Tibial nerve (tissue), 4 donors: ENCODE data around the gene EMX1. TPM values are rescaled to one million over a fixed set of nuclear protein-coding genes. Genes with fewer than 3 reads are reported as not detected.
A peak's percentile ranks its signal among the peaks of the same experiment; 100 is the strongest.

Experiments used
- DNase-seq, 2 donors: peaks; one replicate each; pipeline ENCODE4 v3.0.0-alpha.2; 2019; ENCODE audit warnings: low spot score in 2 of 2
- H3K27ac ChIP-seq, 4 donors: fragments of 200-600 bp; sonication (generic) in 3 of 4; one replicate each; pipeline ENCODE4 v1.5.1; 2017 to 2019; ENCODE audit warnings: mild to moderate bottlenecking in 1 of 4
- H3K27me3 ChIP-seq, 2 donors: fragments of 200-600 bp; sonication (generic) in 1 of 2; one replicate each; pipeline versions ENCODE4 v1.5.1 to v1.6.0; 2017 to 2019
- H3K36me3 ChIP-seq, 3 donors: fragments of 200-600 bp; sonication (generic); one replicate each; pipeline ENCODE4 v1.5.1; 2018 to 2019
- H3K4me1 ChIP-seq, 4 donors: fragments of 200-600 bp; sonication (generic) in 3 of 4; one replicate each; pipeline ENCODE4 v1.5.1; 2017 to 2019
- H3K4me3 ChIP-seq, 4 donors: fragments of 200-600 bp; sonication (generic) in 3 of 4; one replicate each; pipeline ENCODE4 v1.5.1; 2017 to 2019; ENCODE audit warnings: mild to moderate bottlenecking in 1 of 4, moderate library complexity in 1 of 4
- H3K9me3 ChIP-seq, 4 donors: fragments of 200-600 bp; sonication (generic) in 3 of 4; one replicate each; pipeline ENCODE4 v1.5.1; 2017 to 2019
- EP300 ChIP-seq, 2 donors: sonication (generic); formaldehyde crosslinking; IDR thresholded peaks; one replicate each; pipeline ENCODE4 v1.6.1; 2017; ENCODE audit warnings: antibody characterized with exemption in 2 of 2, mild to moderate bottlenecking in 1 of 2
- POLR2A ChIP-seq, 2 donors: fragments of 450-650 bp; IDR thresholded peaks; one replicate each; pipeline ENCODE4 v1.6.1; 2017; ENCODE audit warnings: antibody characterized with exemption in 2 of 2, mild to moderate bottlenecking in 2 of 2, moderate library complexity in 2 of 2
- WGBS, 2 donors: methylation state at CpG; one replicate each; pipeline ENCODE4 v1.1.5; 2018; 5-methylcytosine and 5-hydroxymethylcytosine counted together
- total RNA-seq, 4 donors: library from RNA; depleted of rRNA; stranded (reverse); fragments of >200 nt; gene quantifications; one replicate each; pipeline ENCODE4 v1.1.0, GENCODE V29; 2016
- TF ChIP-seq, protein P1 (sequence below), 5 experiments: fragments of 200-600 bp in 3 of 5; fragments of 450-650 bp in 2 of 5; sonication (generic) in 3 of 5; IDR thresholded peaks; one replicate each; pipeline ENCODE4 v1.5.1; 2016 to 2019; ENCODE audit warnings: antibody characterized with exemption in 5 of 5, mild to moderate bottlenecking in 3 of 5, moderate library complexity in 2 of 5

The EMX1 gene
- not detected for total RNA-seq

GRCh38 chr2:72917138-72917876 is at the start of gene EMX1:
TSS of gene EMX1 (plus strand) at chr2:72917519. CDS start at chr2:72917853, 334 bp downstream.
- Histone ChIP-seq H3K9me3 (no peaks in the 10 kb centered on the region), H3K27me3 (peaks cover 7 to 99% of the 10 kb centered on the region in 2 donors), H3K4me3 (peak within 1 kb of the TSS; percentile 1 to 47 (median 32)), H3K36me3 (no peaks in the 10 kb centered on the region), H3K4me1 (peaks cover 0 to 61% (median 47%) of the 10 kb centered on the region in 4 donors), H3K27ac (no peak within 1 kb of the TSS)
- DNase-seq: no peak
- TF ChIP-seq, protein P1, sequence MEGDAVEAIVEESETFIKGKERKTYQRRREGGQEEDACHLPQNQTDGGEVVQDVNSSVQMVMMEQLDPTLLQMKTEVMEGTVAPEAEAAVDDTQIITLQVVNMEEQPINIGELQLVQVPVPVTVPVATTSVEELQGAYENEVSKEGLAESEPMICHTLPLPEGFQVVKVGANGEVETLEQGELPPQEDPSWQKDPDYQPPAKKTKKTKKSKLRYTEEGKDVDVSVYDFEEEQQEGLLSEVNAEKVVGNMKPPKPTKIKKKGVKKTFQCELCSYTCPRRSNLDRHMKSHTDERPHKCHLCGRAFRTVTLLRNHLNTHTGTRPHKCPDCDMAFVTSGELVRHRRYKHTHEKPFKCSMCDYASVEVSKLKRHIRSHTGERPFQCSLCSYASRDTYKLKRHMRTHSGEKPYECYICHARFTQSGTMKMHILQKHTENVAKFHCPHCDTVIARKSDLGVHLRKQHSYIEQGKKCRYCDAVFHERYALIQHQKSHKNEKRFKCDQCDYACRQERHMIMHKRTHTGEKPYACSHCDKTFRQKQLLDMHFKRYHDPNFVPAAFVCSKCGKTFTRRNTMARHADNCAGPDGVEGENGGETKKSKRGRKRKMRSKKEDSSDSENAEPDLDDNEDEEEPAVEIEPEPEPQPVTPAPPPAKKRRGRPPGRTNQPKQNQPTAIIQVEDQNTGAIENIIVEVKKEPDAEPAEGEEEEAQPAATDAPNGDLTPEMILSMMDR (IDR thresholded peaks at IDR 0.05): no peak
- TF ChIP-seq EP300 (IDR thresholded peaks at IDR 0.05): no peak
- no peak for TF ChIP-seq POLR2A (IDR thresholded peaks at IDR 0.05)
- 1 to 3% methylated on average over 19 to 64 of the region's 82 CpGs for WGBS, 2 donors

- H3K27ac ChIP-seq: no peak overlapping the region
- peaks cover 0 to 7% of the 10 kb centered on the region in 2 donors for H3K27me3 ChIP-seq
- DNase-seq: no peak
- peaks cover 0 to 9% (median 0%) of the 10 kb centered on the region in 4 donors for H3K9me3 ChIP-seq
- H3K4me1 ChIP-seq: no peaks in the 10 kb centered on the region
- H3K36me3 ChIP-seq: no peaks in the 10 kb centered on the region
- WGBS, 2 donors: 60 to 64% methylated on average over 1 of the region's 1 CpG
- H3K4me3 ChIP-seq: no peak overlapping the region
- no peak for TF ChIP-seq POLR2A (IDR thresholded peaks at IDR 0.05)
- TF ChIP-seq, protein P1 (IDR thresholded peaks at IDR 0.05): no peak
- TF ChIP-seq EP300 (IDR thresholded peaks at IDR 0.05): no peak
These were observed 46.3 kb upstream of the EMX1 start for GRCh38 chr2:72871060-72871459.

DNA sequence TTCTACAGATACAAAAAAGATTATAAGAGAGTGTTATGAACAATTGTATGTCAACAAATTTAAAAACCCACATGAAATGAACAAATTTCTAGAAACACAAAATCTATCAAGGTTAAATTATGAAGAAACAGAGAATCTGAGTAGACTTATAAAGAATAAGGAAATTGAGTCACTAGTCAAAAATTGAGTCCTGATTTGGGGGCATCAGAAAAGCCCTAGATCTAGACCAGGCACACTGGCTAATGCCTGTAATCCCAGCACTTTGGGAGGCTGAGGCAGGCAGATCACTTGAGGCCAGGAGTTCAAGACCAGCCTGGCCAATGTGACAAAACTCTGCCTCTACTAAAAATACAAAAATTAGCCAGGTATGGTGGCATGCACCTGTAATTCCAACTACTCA is 45.4 kb upstream of the EMX1 start:
- Histone ChIP-seq H3K27ac (no peak overlapping the region), H3K4me1 (no peaks in the 10 kb centered on the region), H3K9me3 (peaks cover 0 to 9% (median 0%) of the 10 kb centered on the region in 4 donors), H3K27me3 (peaks cover 0 to 7% of the 10 kb centered on the region in 2 donors), H3K36me3 (no peaks in the 10 kb centered on the region), H3K4me3 (no peak overlapping the region)
- TF ChIP-seq EP300 (IDR thresholded peaks at IDR 0.05): no peak
- TF ChIP-seq, protein P1 (IDR thresholded peaks at IDR 0.05): no peak
- no peak for TF ChIP-seq POLR2A (IDR thresholded peaks at IDR 0.05)
- no peak for DNase-seq

GRCh38 chr2:72883356-72883962 is 33.9 kb upstream of the EMX1 start:
- no peak for DNase-seq
- Histone ChIP-seq H3K27me3 (peaks cover 0 to 6% of the 10 kb centered on the region in 2 donors), H3K36me3 (no peaks in the 10 kb centered on the region), H3K27ac (no peak overlapping the region), H3K9me3 (no peaks in the 10 kb centered on the region), H3K4me1 (peaks cover 0 to 17% (median 8%) of the 10 kb centered on the region in 4 donors), H3K4me3 (no peak overlapping the region)
- WGBS, 2 donors: 9 to 12% methylated on average over 4 of the region's 4 CpGs
- TF ChIP-seq POLR2A (IDR thresholded peaks at IDR 0.05): no peak
- TF ChIP-seq, protein P1 (IDR thresholded peaks at IDR 0.05): no peak
- no peak for TF ChIP-seq EP300 (IDR thresholded peaks at IDR 0.05)

GRCh38 chr2:72886505-72887031 is 30.8 kb upstream of the EMX1 start:
- Histone ChIP-seq H3K4me1 (peaks cover 0 to 27% (median 10%) of the 10 kb centered on the region in 4 donors), H3K36me3 (peaks cover 0 to 27% (median 0%) of the 10 kb centered on the region in 3 donors), H3K4me3 (peak overlapping the region; percentile 50 to 82 (median 63)), H3K27ac (peak overlapping the region; percentile 82 to 91 (median 86)), H3K27me3 (no peaks in the 10 kb centered on the region), H3K9me3 (no peaks in the 10 kb centered on the region)
- WGBS, 2 donors: 43 to 49% methylated on average over 7 of the region's 7 CpGs
- TF ChIP-seq POLR2A (IDR thresholded peaks at IDR 0.05) (no peak), EP300 (IDR thresholded peaks at IDR 0.05) (no peak)
- TF ChIP-seq, protein P1 (IDR thresholded peaks at IDR 0.05): no peak
- no peak for DNase-seq
